Subcutaneous abdominal adipose tissue (tissue), 5 donors: ENCODE results near the gene RNF149.

Source experiments
- H3K27ac ChIP-seq: one replicate; pipeline ENCODE4 v1.7.0; 2013; ENCODE audit warnings: low read depth, mild to moderate bottlenecking, inconsistent platforms, low read length, moderate library complexity
- H3K27me3 ChIP-seq, 5 donors: one replicate each; pipeline ENCODE4 v1.7.0; 2013; ENCODE audit warnings: low read length in 5 of 5, inconsistent platforms in 1 of 5; ENCODE audit not compliant: control insufficient read depth in 5 of 5, insufficient read depth in 4 of 5
- H3K36me3 ChIP-seq, 5 donors: one replicate each; pipeline ENCODE4 v1.7.0; 2013; ENCODE audit warnings: low read length in 5 of 5; ENCODE audit not compliant: control insufficient read depth in 5 of 5, insufficient read depth in 5 of 5
- H3K4me1 ChIP-seq, 5 donors: one replicate each; pipeline ENCODE4 v1.7.0; 2013; ENCODE audit warnings: low read length in 5 of 5, mild to moderate bottlenecking in 3 of 5, moderate library complexity in 1 of 5; ENCODE audit not compliant: control insufficient read depth in 5 of 5, insufficient read depth in 5 of 5
- H3K4me3 ChIP-seq, 5 donors: one replicate each; pipeline ENCODE4 v1.7.0; 2013; ENCODE audit warnings: low read length in 5 of 5, low read depth in 1 of 5
- H3K9ac ChIP-seq, 5 donors: one replicate each; pipeline ENCODE4 v1.7.0; 2013; ENCODE audit warnings: low read length in 5 of 5, mild to moderate bottlenecking in 4 of 5, moderate library complexity in 3 of 5
- H3K9me3 ChIP-seq, 5 donors: one replicate each; pipeline ENCODE4 v1.7.0; 2013; ENCODE audit warnings: low read length in 5 of 5; ENCODE audit not compliant: control insufficient read depth in 5 of 5
- donor health status: healthy.
- donor health status: healthy.
- donor health status: healthy.
- donor health status: healthy.
- donor health status: healthy.

Gene RNF149

GRCh38 chr2:101299604-101300003, 8.9 kb downstream of the RNF149 start:
- H3K36me3 ChIP-seq: peaks cover 0 to 6% (median 3%) of the 10 kb centered on the region in 5 donors
- no peak overlapping the region for H3K4me3 ChIP-seq
- no peak overlapping the region for H3K9ac ChIP-seq
- H3K9me3 ChIP-seq: no peaks in the 10 kb centered on the region
- H3K27me3 ChIP-seq: no peaks in the 10 kb centered on the region
- H3K4me1 ChIP-seq: peaks cover 0 to 46% (median 31%) of the 10 kb centered on the region in 5 donors
- no peak overlapping the region for H3K27ac ChIP-seq

- peaks cover 0 to 37% (median 21%) of the 10 kb centered on the region in 5 donors for H3K4me1 ChIP-seq
- H3K9ac ChIP-seq: no peak overlapping the region
- no peak overlapping the region for H3K4me3 ChIP-seq
- H3K36me3 ChIP-seq: peaks cover 9 to 16% (median 10%) of the 10 kb centered on the region in 5 donors
- H3K27me3 ChIP-seq: no peaks in the 10 kb centered on the region
- no peak overlapping the region for H3K27ac ChIP-seq
- no peaks in the 10 kb centered on the region for H3K9me3 ChIP-seq
These were observed 11.1 kb downstream of the RNF149 start for GRCh38 chr2:101297383-101297782.

GRCh38 chr2:101296371-101296770, 12.1 kb downstream of the RNF149 start:
- Histone ChIP-seq H3K9me3 (no peaks in the 10 kb centered on the region), H3K36me3 (peaks cover 10 to 23% (median 13%) of the 10 kb centered on the region in 5 donors), H3K9ac (no peak overlapping the region), H3K4me1 (peaks cover 0 to 33% (median 18%) of the 10 kb centered on the region in 5 donors), H3K27me3 (no peaks in the 10 kb centered on the region), H3K4me3 (no peak overlapping the region), H3K27ac (no peak overlapping the region)

- H3K9me3 ChIP-seq: no peaks in the 10 kb centered on the region
- H3K27me3 ChIP-seq: no peaks in the 10 kb centered on the region
- no peak overlapping the region for H3K4me3 ChIP-seq
- peaks cover 0 to 28% (median 13%) of the 10 kb centered on the region in 5 donors for H3K4me1 ChIP-seq
- H3K36me3 ChIP-seq: peaks cover 10 to 23% (median 13%) of the 10 kb centered on the region in 5 donors
- H3K27ac ChIP-seq: no peak overlapping the region
- no peak overlapping the region for H3K9ac ChIP-seq
These were observed 12.6 kb downstream of the RNF149 start for GRCh38 chr2:101295895-101296294.

GRCh38 chr2:101294861-101295260, 13.6 kb downstream of the RNF149 start:
- Histone ChIP-seq H3K9ac (no peak overlapping the region), H3K27ac (no peak overlapping the region), H3K27me3 (no peaks in the 10 kb centered on the region), H3K9me3 (no peaks in the 10 kb centered on the region), H3K4me1 (peaks cover 0 to 19% (median 8%) of the 10 kb centered on the region in 5 donors), H3K4me3 (no peak overlapping the region), H3K36me3 (peaks cover 10 to 23% (median 13%) of the 10 kb centered on the region in 5 donors)

- Histone ChIP-seq H3K9ac (no peak overlapping the region), H3K27me3 (no peaks in the 10 kb centered on the region), H3K4me1 (peaks cover 0 to 8% (median 6%) of the 10 kb centered on the region in 5 donors), H3K36me3 (peaks cover 8 to 32% (median 16%) of the 10 kb centered on the region in 5 donors), H3K9me3 (no peaks in the 10 kb centered on the region), H3K27ac (no peak overlapping the region), H3K4me3 (no peak overlapping the region)
These were observed 15.0 kb downstream of the RNF149 start for GRCh38 chr2:101293544-101293943.

GRCh38 chr2:101291973-101292372, 16.5 kb downstream of the RNF149 start:
- H3K4me3 ChIP-seq: no peak overlapping the region
- peaks cover 0 to 6% (median 2%) of the 10 kb centered on the region in 5 donors for H3K4me1 ChIP-seq
- peaks cover 21 to 46% (median 28%) of the 10 kb centered on the region in 5 donors for H3K36me3 ChIP-seq
- H3K27me3 ChIP-seq: no peaks in the 10 kb centered on the region
- no peaks in the 10 kb centered on the region for H3K9me3 ChIP-seq
- no peak overlapping the region for H3K9ac ChIP-seq
- no peak overlapping the region for H3K27ac ChIP-seq

GRCh38 chr2:101290711-101291110, 17.8 kb downstream of the RNF149 start:
- Histone ChIP-seq H3K9me3 (no peaks in the 10 kb centered on the region), H3K9ac (no peak overlapping the region), H3K36me3 (peaks cover 27 to 57% (median 39%) of the 10 kb centered on the region in 5 donors)

GRCh38 chr2:101287303-101287702, 21.2 kb downstream of the RNF149 start:
- Histone ChIP-seq H3K27ac (no peak overlapping the region), H3K4me1 (no peaks in the 10 kb centered on the region), H3K9me3 (no peaks in the 10 kb centered on the region), H3K27me3 (no peaks in the 10 kb centered on the region), H3K9ac (no peak overlapping the region), H3K4me3 (no peak overlapping the region), H3K36me3 (peaks cover 39 to 73% (median 58%) of the 10 kb centered on the region in 5 donors)

More at GRCh38 chr2:101290711-101291110, 17.8 kb downstream of the RNF149 start:
- no peaks in the 10 kb centered on the region for H3K27me3 ChIP-seq
- no peak overlapping the region for H3K27ac ChIP-seq
- no peaks in the 10 kb centered on the region for H3K4me1 ChIP-seq
- no peak overlapping the region for H3K4me3 ChIP-seq

GRCh38 chr2:101286684-101287083, 21.8 kb downstream of the RNF149 start:
- Histone ChIP-seq H3K9me3 (no peaks in the 10 kb centered on the region), H3K4me1 (no peaks in the 10 kb centered on the region), H3K9ac (no peak overlapping the region), H3K36me3 (peaks cover 42 to 73% (median 64%) of the 10 kb centered on the region in 5 donors), H3K27me3 (no peaks in the 10 kb centered on the region), H3K4me3 (no peak overlapping the region), H3K27ac (no peak overlapping the region)
